Femur (tissue), 1 donor: ENCODE measurements around the gene ROBO2.

Experiments
- DNase-seq: peaks from one replicate; pipeline ENCODE4 v3.0.0-alpha.2; 2017

The ROBO2 gene

DNA sequence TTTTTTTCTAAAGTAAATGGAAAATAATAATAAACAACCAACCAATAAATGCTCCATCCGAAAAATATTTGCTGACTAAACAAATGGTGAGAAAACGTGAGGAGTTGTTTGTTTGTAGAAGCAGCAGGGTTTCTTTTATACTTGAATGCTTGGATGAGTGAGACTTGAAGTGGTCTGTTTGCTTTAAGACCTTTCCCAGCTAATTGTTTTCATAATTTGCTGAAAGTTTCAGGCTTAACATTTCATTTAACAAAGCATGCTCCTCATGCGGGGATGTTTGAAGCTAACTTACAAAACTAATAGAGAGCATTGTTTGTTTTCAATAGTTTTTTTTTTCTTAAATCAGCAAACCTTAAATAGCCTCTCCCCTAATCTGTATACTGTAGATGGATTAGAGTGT, 484.6 kb downstream of the ROBO2 start:
- no peak for DNase-seq

DNA sequence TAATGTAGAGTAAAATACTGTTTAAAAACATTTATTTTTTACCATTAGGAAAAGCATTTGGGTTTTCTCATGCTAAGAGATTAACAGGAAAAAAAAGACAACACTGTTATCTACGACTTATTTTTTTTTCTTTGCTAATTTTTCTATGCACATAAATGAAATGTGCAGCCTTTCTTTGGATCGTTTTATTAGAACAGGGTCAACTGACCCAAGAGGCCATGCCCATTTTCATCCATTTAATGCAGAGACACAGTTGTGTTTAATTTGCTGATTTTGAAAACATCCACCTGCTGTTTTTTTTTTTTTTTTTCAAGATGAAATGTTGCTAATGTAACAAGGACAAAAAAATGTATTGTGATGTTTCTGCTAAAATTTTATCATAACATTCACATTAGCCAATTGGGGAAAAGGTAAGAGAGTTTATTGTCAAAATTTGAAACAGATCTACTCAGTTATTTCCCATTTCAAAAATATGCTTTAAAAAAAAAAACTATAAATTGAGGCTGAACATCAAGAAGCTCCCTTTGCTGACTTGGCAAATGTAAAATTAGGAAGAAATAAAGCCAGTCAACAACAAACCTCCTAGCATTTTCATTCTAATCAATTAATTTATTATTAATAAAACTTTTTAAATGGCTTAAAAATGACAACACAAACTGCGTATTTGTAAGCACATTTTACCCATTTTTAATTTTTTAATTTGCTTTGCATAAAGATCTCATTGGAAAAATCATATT, 485.2 kb downstream of the ROBO2 start:
- DNase-seq: no peak

DNA sequence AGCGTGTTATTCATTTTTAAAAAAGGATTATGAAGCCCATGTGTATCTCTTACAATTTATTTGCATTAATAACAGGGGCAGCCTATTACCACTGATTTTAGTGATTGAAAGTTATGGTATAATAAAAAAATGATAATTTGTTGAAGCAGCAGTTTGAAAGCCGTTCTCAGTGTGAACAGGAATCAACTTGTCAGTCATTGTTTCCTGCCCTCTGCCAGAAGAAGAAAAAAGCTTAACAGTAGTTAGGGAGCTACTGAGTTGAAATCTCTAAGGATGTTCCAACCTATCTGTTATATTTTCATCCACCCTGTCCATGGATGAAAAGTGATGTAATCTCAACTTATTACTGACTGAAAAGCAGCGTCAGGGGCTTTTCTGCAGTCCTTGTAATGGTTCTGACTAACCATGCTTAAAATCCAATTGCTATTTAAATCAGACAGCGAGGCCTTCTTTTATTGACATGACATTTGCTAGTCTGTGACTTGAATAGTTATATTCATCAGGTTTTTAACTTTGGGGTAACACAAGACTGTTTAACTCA, 486.7 kb downstream of the ROBO2 start:
- no peak for DNase-seq

- no peak for DNase-seq
Measured at GRCh38 chr3:77529522-77529921, 489.6 kb downstream of the ROBO2 start.

- DNase-seq: no peak
Measured at GRCh38 chr3:77530870-77531269, 491.0 kb downstream of the ROBO2 start.

GRCh38 chr3:77535116-77535515, 495.2 kb downstream of the ROBO2 start:
- DNase-seq: no peak

DNA sequence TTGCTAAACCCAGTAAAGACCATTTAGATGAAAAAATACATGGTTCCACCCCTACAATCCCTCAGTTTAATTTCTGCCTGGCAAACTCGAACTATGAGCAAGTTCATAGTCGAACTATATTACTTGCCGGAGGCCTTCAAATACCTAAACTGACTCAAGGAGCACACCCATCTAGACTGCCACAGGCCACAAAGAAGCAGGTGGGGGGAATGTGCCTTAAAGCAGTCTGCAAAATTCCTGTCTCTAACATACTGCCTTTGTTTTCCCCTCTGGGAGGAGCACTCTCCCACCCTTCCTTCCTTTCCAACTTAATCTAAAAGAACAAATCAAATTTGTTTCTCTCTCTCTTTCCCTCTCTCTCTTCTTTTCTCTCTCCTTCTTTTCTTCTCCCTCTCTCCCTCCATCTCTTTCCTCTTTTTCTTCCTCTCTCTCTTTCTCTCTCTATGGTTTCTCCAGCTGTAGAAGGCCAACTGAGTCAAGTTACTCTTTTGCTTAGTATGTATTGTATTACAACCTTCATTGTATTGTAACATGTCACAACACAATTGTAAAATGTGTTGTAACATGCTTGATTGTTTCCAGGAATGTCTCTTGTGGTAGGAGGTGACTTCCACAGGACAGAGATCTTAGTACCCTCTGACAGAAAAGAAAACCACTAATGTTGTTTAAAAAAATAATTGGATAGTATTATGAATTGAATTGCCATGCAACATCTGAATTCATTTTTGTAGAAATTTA, 496.3 kb downstream of the ROBO2 start:
- DNase-seq: no peak

DNA sequence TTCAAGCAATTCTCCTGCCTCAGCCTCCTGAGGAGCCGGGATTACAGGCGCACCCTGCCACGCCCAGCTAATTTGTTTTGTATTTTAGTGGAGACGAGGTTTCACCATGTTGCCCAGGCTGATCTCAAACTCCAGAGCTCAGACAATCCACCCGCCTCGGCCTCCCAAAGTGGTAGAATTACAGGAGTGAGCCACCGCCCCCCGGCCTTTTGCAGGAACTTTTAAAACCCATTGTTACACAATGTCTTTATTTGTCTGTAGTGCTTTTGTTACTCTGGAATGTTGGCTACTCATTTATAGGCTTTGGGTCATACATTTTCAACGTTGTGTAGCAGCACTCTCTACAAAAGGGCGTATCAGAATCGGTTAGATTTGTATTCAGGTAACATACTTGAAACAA, 499.1 kb downstream of the ROBO2 start:
- no peak for DNase-seq

DNA sequence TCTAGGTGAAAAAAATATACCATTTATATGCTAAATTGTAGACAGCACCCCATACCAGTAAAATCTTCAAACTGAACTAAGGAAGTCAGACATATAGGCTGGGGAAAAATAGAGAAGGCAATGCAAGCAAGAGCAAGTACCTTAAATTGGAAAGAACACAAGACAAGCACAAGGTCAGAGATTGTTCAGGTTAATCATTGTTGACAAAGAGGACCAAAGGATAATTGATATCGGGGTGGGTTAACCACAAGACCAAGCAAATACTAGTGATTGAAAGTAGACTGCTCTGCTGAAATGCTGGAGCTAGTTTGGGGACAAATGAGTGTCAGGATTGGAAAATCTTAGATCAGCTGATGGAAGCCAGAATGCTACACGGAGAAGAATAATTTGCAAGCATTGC, 499.8 kb downstream of the ROBO2 start:
- DNase-seq: no peak

GRCh38 chr3:77541203-77541922, 501.5 kb downstream of the ROBO2 start:
- DNase-seq: no peak

- no peak for DNase-seq
Measured at GRCh38 chr3:77546246-77546645, 506.3 kb downstream of the ROBO2 start.

- DNase-seq: no peak
Measured at GRCh38 chr3:77549034-77549433, 509.1 kb downstream of the ROBO2 start.

- DNase-seq: no peak
Measured at GRCh38 chr3:77553240-77553639, 513.3 kb downstream of the ROBO2 start.

DNA sequence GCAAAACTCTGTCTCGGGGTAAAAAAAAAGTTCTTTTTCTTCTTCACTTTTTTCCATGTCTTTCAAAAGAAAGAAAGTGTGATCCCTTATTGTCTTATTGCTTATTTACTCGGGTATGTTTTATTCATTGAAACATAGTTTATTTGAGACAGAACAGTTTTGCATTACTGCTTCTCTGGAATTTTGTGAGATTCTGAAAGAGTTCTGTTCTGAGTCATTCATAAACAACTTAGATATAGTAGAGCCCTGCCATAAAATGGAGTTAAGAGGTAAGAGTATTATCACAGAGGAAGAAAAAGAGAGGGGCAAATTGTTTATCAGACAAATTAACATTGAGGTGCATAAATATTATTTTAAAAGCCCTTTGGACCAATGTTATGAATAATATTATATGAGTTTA, 522.2 kb downstream of the ROBO2 start:
- DNase-seq: no peak

- no peak for DNase-seq
Measured at GRCh38 chr3:77563012-77563411, 523.1 kb downstream of the ROBO2 start.

- no peak for DNase-seq
Measured at GRCh38 chr3:77566055-77566454, 526.2 kb downstream of the ROBO2 start.

- DNase-seq: no peak
Measured at GRCh38 chr3:77571971-77572715, 532.2 kb downstream of the ROBO2 start.

- no peak for DNase-seq
Measured at GRCh38 chr3:77577264-77577663, 537.4 kb downstream of the ROBO2 start.

DNA sequence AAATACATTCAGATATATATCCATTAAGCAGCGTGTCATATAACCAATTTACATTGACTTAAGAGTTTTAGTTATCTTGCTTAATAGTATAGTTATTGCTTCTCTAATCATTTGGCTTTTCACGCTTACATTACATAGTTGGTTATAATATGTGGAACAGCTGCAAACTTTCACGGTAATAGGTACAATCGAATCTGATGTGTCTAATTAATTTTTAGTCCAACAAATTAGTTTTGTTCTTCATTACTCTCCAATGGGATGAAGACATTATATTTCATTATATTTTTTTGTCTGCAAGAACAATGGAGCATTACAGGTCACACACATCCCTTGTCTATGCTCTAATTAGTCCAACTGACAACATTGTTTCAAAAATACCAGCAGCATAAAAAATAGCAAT, 546.3 kb downstream of the ROBO2 start:
- no peak for DNase-seq

DNA sequence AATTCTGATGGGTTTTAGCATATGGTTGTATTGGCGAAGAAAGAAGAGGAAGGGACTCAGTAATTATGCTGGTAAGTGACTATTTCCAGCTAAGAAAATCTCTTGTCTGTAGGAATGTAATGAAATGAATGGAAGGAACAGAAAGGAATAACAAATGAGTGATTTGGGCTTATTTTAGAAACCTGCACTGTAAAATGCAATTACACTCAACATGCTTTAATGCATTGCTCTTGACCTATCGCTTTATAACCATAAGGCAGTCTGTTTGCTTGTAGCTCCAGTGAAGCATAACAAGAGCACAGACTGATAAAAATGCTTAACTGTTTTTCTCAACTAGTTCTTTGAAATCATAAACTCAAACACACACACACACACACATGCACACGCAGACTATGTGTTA, 549.0 kb downstream of the ROBO2 start:
- no peak for DNase-seq

DNA sequence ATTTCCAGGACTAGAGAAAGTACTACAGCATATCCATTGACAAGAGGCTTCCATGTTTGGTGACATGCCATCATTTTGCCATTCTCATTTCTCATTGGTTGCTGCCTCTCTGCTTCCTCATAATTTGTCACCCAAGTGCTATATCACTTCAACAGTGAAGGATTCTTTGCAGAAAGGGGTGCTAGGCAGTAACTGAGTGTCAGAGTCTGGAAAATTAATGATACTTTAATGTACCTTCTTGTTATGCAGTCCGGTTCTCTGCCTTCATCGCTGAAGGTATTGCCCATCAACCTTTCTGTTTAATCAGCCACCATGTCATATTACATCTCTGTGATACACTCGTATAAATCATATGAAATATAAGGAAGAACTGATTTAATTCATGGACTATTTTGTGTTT, 550.3 kb downstream of the ROBO2 start:
- DNase-seq: no peak

GRCh38 chr3:77595371-77595870, 555.5 kb downstream of the ROBO2 start:
- DNase-seq: no peak

DNA sequence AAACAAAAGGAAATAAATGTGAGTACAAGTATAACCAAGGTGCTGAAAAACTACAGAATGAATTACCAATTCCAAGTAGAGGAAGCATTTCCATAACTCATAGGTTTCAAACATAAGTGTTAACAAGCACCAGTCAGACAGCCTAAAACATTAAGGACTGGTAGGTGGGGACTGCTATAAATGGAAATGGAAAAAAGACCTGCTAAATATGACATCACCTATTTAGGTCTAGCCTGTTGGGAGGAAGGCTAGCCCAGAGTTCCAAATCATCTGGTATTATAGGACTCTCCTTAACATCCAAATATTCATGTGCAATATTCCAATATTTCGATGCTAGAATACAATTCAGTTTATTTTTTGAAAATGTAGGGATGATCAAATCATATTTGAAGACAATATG, 560.0 kb downstream of the ROBO2 start:
- DNase-seq: no peak
